GM23338 (cell line): ENCODE measurements around the gene CTTNBP2. TPM values are rescaled to one million over a fixed set of nuclear protein-coding genes. Genes with fewer than 3 reads are reported as not detected.

Experiments
- ATAC-seq: fragments of 200-7000 bp; cut with Tn5 transposase; 3 replicates; pipeline ENCODE4 v1.9.1; 2020
- DNase-seq: peaks from one replicate; pipeline ENCODE4 v3.0.0-alpha.2; 2015; ENCODE audit warnings: low spot score
- H2AFZ ChIP-seq: fragments of 200-600 bp; sonication (generic); 2 replicates; pipeline ENCODE4 v1.8.0; 2016; ENCODE audit warnings: antibody characterized with exemption, mild to moderate bottlenecking, moderate library complexity
- H3F3A ChIP-seq: fragments of 200-600 bp; sonication (generic); replicated peaks from 2 replicates; pipeline ENCODE4 v1.8.0; 2017; ENCODE audit warnings: antibody characterized with exemption, mixed run types, low read depth
- H3K27ac ChIP-seq: fragments of 200-600 bp; sonication (generic); 2 replicates; pipeline ENCODE4 v1.6.1; 2016; ENCODE audit warnings: low read depth
- H3K27me3 ChIP-seq: fragments of 200-600 bp; sonication (generic); 2 replicates; pipeline ENCODE4 v1.8.0; 2016; ENCODE audit warnings: mild to moderate bottlenecking, mixed run types, moderate library complexity; ENCODE audit not compliant: insufficient read depth
- H3K36me3 ChIP-seq: fragments of 200-600 bp; sonication (generic); 2 replicates; pipeline ENCODE4 v1.8.0; 2016; ENCODE audit warnings: mild to moderate bottlenecking; ENCODE audit not compliant: insufficient read depth
- H3K4me1 ChIP-seq: fragments of 200-600 bp; sonication (generic); 2 replicates; pipeline ENCODE4 v1.8.0; 2016; ENCODE audit warnings: mild to moderate bottlenecking, moderate library complexity; ENCODE audit not compliant: insufficient read depth
- H3K4me2 ChIP-seq: fragments of 200-600 bp; sonication (generic); 2 replicates; pipeline ENCODE4 v1.7.1; 2017; ENCODE audit warnings: mixed run types
- H3K4me3 ChIP-seq: fragments of 200-600 bp; sonication (generic); 2 replicates; pipeline ENCODE4 v1.6.1; 2016; ENCODE audit warnings: mixed run types
- H3K79me2 ChIP-seq: fragments of 200-600 bp; sonication (generic); replicated peaks from 2 replicates; pipeline ENCODE4 v1.8.0; 2017; ENCODE audit warnings: mild to moderate bottlenecking; ENCODE audit not compliant: insufficient read depth
- H3K9me2 ChIP-seq: fragments of 200-600 bp; sonication (generic); 2 replicates; pipeline ENCODE4 v1.8.0; 2017; ENCODE audit not compliant: insufficient read depth
- H4K20me1 ChIP-seq: fragments of 200-600 bp; sonication (generic); replicated peaks from 2 replicates; pipeline ENCODE4 v1.8.0; 2017; ENCODE audit warnings: mild to moderate bottlenecking; ENCODE audit not compliant: insufficient read depth
- H3K27ac Mint-ChIP-seq: 2 replicates; pipeline ENCODE4 v1.8.0; 2020; ENCODE audit warnings: inconsistent platforms, mild to moderate bottlenecking, moderate library complexity, mixed read lengths
- H3K27me3 Mint-ChIP-seq: 3 replicates; pipeline ENCODE4 v1.8.0; 2022; ENCODE audit warnings: low read depth, mild to moderate bottlenecking, moderate library complexity, mixed read lengths, inconsistent platforms; ENCODE audit not compliant: insufficient read depth, poor library complexity
- H3K36me3 Mint-ChIP-seq: 3 replicates; pipeline ENCODE4 v1.8.0; 2021; ENCODE audit warnings: low read depth, mild to moderate bottlenecking, inconsistent platforms, moderate library complexity, mixed read lengths
- H3K4me1 Mint-ChIP-seq: 3 replicates; pipeline ENCODE4 v1.8.0; 2020; ENCODE audit warnings: mild to moderate bottlenecking, inconsistent platforms, mixed read lengths
- H3K4me3 Mint-ChIP-seq: 3 replicates; pipeline ENCODE4 v1.8.0; 2021; ENCODE audit warnings: moderate library complexity, mild to moderate bottlenecking, inconsistent platforms, mixed read lengths
- H3K9me3 Mint-ChIP-seq: 3 replicates; pipeline ENCODE4 v1.8.0; 2020; ENCODE audit warnings: moderate library complexity, mild to moderate bottlenecking, inconsistent platforms, mixed read lengths
- CREB1 ChIP-seq: fragments of 250-450 bp; sonication (Bioruptor Pico); IDR thresholded peaks from 2 replicates; pipeline ENCODE4 v1.5.0; 2020; ENCODE audit warnings: low read depth, mild to moderate bottlenecking, moderate library complexity
- POLR2AphosphoS5 ChIP-seq: IDR thresholded peaks from 2 replicates; pipeline ENCODE4 v1.6.1; 2016; ENCODE audit warnings: antibody characterized with exemption, low read depth
- STAT1 ChIP-seq: IDR thresholded peaks from one replicate; pipeline ENCODE4 v1.6.1; 2016; ENCODE audit warnings: antibody characterized with exemption; ENCODE audit not compliant: unreplicated experiment
- ZNF331 ChIP-seq: fragments of 250-450 bp; sonication (Bioruptor Pico); IDR thresholded peaks from 2 replicates; pipeline ENCODE4 v1.5.0; 2020; ENCODE audit warnings: low read depth, mild to moderate bottlenecking, moderate library complexity
- polyA plus RNA-seq: library from polyadenylated mRNA; unstranded; fragments of >200 nt; fragmentation: Nextera tagmentation; extraction: Ambion mirVana; gene quantifications from 2 replicates; pipeline ENCODE4 v1.2.1, GENCODE V29; 2016
- total RNA-seq: library from RNA; depleted of rRNA; stranded (reverse); fragments of >200 nt; shearing (Covaris generic); gene quantifications from 2 replicates; pipeline ENCODE4 v1.2.3, GENCODE V29; 2014
- TF ChIP-seq, protein P1 (sequence below): IDR thresholded peaks from 2 replicates; pipeline ENCODE4 v1.6.1; 2016; ENCODE audit warnings: antibody characterized with exemption
- TF ChIP-seq, protein P2 (sequence below): fragments of 250-450 bp; sonication (Bioruptor Pico); IDR thresholded peaks from 2 replicates; pipeline ENCODE4 v1.5.0; 2020; ENCODE audit warnings: mild to moderate bottlenecking, moderate library complexity
- TF ChIP-seq, protein P3 (sequence below), 2 experiments: fragments of 200-600 bp in 1 of 2; sonication (generic) in 1 of 2; conservative IDR thresholded peaks; 2 replicates each; pipeline versions ENCODE4 v1.5.1 to v1.6.1; 2016 to 2017; ENCODE audit warnings: antibody characterized with exemption in 2 of 2, low read depth in 2 of 2, mild to moderate bottlenecking in 2 of 2, moderate library complexity in 1 of 2
- TF ChIP-seq, protein P4 (sequence below): IDR thresholded peaks from one replicate; pipeline ENCODE4 v1.6.1; 2018; ENCODE audit warnings: antibody characterized with exemption; ENCODE audit not compliant: unreplicated experiment

CTTNBP2 gene
- total and polyA plus RNA-seq, 2 experiments from 2014 or later = 26.8 to 30.7 TPM

DNA sequence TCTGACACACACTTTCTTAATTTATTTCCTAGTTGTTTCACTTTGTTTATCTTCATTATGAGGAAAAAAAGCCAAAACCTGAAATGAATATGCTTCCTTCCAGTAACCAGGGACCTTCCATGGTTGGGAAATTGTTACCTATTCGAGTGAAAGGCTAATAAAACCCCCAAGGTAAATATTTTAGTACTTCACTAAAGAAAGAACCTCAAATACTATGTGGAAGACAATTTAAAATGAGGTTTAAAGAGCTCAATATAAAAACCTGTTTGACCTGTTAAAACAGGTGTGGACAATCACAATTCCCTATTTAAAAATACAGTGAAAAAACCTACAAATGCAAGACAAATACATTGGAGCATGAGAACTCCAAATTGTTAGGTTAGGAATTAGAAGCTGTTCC lies 200.8 kb downstream of the CTTNBP2 start (continued):
- TF ChIP-seq, protein P1, sequence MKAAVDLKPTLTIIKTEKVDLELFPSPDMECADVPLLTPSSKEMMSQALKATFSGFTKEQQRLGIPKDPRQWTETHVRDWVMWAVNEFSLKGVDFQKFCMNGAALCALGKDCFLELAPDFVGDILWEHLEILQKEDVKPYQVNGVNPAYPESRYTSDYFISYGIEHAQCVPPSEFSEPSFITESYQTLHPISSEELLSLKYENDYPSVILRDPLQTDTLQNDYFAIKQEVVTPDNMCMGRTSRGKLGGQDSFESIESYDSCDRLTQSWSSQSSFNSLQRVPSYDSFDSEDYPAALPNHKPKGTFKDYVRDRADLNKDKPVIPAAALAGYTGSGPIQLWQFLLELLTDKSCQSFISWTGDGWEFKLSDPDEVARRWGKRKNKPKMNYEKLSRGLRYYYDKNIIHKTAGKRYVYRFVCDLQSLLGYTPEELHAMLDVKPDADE = no peak
- TF ChIP-seq ZNF331 (CRISPR knock-in tag) = no peak
- TF ChIP-seq, protein P2, sequence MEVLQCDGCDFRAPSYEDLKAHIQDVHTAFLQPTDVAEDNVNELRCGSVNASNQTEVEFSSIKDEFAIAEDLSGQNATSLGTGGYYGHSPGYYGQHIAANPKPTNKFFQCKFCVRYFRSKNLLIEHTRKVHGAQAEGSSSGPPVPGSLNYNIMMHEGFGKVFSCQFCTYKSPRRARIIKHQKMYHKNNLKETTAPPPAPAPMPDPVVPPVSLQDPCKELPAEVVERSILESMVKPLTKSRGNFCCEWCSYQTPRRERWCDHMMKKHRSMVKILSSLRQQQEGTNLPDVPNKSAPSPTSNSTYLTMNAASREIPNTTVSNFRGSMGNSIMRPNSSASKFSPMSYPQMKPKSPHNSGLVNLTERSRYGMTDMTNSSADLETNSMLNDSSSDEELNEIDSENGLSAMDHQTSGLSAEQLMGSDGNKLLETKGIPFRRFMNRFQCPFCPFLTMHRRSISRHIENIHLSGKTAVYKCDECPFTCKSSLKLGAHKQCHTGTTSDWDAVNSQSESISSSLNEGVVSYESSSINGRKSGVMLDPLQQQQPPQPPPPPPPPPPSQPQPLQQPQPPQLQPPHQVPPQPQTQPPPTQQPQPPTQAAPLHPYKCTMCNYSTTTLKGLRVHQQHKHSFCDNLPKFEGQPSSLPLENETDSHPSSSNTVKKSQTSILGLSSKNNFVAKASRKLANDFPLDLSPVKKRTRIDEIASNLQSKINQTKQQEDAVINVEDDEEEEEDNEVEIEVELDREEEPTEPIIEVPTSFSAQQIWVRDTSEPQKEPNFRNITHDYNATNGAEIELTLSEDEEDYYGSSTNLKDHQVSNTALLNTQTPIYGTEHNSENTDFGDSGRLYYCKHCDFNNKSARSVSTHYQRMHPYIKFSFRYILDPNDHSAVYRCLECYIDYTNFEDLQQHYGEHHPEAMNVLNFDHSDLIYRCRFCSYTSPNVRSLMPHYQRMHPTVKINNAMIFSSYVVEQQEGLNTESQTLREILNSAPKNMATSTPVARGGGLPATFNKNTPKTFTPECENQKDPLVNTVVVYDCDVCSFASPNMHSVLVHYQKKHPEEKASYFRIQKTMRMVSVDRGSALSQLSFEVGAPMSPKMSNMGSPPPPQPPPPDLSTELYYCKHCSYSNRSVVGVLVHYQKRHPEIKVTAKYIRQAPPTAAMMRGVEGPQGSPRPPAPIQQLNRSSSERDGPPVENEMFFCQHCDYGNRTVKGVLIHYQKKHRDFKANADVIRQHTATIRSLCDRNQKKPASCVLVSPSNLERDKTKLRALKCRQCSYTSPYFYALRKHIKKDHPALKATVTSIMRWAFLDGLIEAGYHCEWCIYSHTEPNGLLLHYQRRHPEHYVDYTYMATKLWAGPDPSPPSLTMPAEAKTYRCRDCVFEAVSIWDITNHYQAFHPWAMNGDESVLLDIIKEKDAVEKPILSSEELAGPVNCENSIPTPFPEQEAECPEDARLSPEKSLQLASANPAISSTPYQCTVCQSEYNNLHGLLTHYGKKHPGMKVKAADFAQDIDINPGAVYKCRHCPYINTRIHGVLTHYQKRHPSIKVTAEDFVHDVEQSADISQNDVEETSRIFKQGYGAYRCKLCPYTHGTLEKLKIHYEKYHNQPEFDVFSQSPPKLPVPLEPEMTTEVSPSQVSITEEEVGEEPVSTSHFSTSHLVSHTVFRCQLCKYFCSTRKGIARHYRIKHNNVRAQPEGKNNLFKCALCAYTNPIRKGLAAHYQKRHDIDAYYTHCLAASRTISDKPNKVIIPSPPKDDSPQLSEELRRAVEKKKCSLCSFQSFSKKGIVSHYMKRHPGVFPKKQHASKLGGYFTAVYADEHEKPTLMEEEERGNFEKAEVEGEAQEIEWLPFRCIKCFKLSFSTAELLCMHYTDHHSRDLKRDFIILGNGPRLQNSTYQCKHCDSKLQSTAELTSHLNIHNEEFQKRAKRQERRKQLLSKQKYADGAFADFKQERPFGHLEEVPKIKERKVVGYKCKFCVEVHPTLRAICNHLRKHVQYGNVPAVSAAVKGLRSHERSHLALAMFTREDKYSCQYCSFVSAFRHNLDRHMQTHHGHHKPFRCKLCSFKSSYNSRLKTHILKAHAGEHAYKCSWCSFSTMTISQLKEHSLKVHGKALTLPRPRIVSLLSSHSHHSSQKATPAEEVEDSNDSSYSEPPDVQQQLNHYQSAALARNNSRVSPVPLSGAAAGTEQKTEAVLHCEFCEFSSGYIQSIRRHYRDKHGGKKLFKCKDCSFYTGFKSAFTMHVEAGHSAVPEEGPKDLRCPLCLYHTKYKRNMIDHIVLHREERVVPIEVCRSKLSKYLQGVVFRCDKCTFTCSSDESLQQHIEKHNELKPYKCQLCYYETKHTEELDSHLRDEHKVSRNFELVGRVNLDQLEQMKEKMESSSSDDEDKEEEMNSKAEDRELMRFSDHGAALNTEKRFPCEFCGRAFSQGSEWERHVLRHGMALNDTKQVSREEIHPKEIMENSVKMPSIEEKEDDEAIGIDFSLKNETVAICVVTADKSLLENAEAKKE (CRISPR knock-in tag) = no peak
- TF ChIP-seq, protein P3, sequence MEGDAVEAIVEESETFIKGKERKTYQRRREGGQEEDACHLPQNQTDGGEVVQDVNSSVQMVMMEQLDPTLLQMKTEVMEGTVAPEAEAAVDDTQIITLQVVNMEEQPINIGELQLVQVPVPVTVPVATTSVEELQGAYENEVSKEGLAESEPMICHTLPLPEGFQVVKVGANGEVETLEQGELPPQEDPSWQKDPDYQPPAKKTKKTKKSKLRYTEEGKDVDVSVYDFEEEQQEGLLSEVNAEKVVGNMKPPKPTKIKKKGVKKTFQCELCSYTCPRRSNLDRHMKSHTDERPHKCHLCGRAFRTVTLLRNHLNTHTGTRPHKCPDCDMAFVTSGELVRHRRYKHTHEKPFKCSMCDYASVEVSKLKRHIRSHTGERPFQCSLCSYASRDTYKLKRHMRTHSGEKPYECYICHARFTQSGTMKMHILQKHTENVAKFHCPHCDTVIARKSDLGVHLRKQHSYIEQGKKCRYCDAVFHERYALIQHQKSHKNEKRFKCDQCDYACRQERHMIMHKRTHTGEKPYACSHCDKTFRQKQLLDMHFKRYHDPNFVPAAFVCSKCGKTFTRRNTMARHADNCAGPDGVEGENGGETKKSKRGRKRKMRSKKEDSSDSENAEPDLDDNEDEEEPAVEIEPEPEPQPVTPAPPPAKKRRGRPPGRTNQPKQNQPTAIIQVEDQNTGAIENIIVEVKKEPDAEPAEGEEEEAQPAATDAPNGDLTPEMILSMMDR (conservative IDR thresholded peaks at IDR 0.05; ENCODE audit: low read depth in 2 of 2) = no peak
- TF ChIP-seq POLR2AphosphoS5 = no peak

DNA sequence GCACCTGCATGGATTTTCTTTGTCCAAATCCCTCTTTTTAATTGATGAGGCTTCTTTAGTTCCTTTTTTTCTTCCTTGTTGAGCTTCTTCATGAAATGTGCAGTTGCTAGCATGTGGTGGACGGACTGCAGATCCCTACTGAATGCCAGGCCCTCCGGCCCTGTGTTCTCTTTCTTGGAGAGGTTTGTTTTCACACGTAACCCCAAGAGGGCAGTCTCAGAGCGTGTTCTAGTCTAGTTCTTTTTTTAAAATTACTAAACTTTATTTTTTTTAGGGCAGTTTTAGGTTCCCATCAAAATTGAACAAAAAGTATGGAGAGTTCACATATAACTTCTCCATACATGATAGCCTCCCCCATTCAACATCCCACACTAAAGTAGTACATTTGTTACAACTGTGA lies 203.4 kb downstream of the CTTNBP2 start:
- ATAC-seq (peak; percentile 37), DNase-seq (peak; percentile 58)
- H3K36me3 Mint-ChIP-seq = no peaks in the 10 kb centered on the region
- H3K4me1 Mint-ChIP-seq = peaks cover 44% of the 10 kb centered on the region
- Histone ChIP-seq H3K9me2 (no peaks in the 10 kb centered on the region), H3K79me2 (no peaks in the 10 kb centered on the region), H3K4me1 (peaks cover 33% of the 10 kb centered on the region), H3K36me3 (no peaks in the 10 kb centered on the region), H3K27ac (no peak overlapping the region), H3F3A (no peaks in the 10 kb centered on the region), H3K27me3 (no peaks in the 10 kb centered on the region), H3K4me3 (no peak overlapping the region), H3K4me2 (no peak overlapping the region), H2AFZ (no peak overlapping the region), H4K20me1 (no peaks in the 10 kb centered on the region)
- no peaks in the 10 kb centered on the region for H3K9me3 Mint-ChIP-seq
- H3K27me3 Mint-ChIP-seq = peaks cover 13% of the 10 kb centered on the region
- TF ChIP-seq ZNF331 (CRISPR knock-in tag) (no peak), CREB1 (CRISPR knock-in tag) (no peak), STAT1 (no peak)
- TF ChIP-seq, protein P3 (conservative IDR thresholded peaks at IDR 0.05; ENCODE audit: low read depth in 2 of 2) = peak; percentile 65 to 66
- TF ChIP-seq, protein P4, sequence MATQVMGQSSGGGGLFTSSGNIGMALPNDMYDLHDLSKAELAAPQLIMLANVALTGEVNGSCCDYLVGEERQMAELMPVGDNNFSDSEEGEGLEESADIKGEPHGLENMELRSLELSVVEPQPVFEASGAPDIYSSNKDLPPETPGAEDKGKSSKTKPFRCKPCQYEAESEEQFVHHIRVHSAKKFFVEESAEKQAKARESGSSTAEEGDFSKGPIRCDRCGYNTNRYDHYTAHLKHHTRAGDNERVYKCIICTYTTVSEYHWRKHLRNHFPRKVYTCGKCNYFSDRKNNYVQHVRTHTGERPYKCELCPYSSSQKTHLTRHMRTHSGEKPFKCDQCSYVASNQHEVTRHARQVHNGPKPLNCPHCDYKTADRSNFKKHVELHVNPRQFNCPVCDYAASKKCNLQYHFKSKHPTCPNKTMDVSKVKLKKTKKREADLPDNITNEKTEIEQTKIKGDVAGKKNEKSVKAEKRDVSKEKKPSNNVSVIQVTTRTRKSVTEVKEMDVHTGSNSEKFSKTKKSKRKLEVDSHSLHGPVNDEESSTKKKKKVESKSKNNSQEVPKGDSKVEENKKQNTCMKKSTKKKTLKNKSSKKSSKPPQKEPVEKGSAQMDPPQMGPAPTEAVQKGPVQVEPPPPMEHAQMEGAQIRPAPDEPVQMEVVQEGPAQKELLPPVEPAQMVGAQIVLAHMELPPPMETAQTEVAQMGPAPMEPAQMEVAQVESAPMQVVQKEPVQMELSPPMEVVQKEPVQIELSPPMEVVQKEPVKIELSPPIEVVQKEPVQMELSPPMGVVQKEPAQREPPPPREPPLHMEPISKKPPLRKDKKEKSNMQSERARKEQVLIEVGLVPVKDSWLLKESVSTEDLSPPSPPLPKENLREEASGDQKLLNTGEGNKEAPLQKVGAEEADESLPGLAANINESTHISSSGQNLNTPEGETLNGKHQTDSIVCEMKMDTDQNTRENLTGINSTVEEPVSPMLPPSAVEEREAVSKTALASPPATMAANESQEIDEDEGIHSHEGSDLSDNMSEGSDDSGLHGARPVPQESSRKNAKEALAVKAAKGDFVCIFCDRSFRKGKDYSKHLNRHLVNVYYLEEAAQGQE = no peak
- no peak overlapping the region for H3K27ac Mint-ChIP-seq
- H3K4me3 Mint-ChIP-seq = no peak overlapping the region
